HG03460 (cell line): ENCODE measurements around the gene UBE2G2.

ENCODE experiments used
- ATAC-seq: cut with Tn5 transposase; IDR thresholded peaks from one replicate; pipeline ENCODE4 v1.9.1; 2021; ENCODE audit not compliant: unreplicated experiment

The UBE2G2 gene

DNA sequence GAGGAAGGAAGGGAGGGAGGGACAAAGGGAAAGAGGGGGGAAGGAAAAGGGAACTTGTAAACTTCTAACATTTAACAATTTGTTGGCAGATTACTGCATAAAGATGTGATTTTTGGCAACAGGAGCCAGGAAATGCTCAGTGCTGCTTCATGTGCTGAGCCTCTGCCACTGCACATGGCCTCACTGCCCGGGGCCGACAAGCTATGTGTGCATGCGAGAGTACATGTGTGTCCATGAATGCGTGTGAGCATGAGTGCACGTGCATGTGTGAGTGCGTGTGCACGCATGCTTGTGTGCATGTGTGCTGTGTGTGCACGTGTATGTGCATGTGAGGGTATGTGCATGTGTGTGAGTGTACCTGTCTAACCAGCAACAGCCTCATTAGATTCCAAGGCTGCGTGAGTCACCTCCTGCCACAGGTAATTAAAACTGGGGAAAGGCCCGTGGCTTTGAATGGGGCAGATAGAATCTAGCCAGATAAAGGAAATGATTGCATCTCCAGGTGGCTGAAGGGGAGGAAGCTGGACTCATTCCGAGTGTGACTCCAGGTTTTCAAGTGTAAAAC lies 48.9 kb downstream of the UBE2G2 start:
- ATAC-seq: no peak

DNA sequence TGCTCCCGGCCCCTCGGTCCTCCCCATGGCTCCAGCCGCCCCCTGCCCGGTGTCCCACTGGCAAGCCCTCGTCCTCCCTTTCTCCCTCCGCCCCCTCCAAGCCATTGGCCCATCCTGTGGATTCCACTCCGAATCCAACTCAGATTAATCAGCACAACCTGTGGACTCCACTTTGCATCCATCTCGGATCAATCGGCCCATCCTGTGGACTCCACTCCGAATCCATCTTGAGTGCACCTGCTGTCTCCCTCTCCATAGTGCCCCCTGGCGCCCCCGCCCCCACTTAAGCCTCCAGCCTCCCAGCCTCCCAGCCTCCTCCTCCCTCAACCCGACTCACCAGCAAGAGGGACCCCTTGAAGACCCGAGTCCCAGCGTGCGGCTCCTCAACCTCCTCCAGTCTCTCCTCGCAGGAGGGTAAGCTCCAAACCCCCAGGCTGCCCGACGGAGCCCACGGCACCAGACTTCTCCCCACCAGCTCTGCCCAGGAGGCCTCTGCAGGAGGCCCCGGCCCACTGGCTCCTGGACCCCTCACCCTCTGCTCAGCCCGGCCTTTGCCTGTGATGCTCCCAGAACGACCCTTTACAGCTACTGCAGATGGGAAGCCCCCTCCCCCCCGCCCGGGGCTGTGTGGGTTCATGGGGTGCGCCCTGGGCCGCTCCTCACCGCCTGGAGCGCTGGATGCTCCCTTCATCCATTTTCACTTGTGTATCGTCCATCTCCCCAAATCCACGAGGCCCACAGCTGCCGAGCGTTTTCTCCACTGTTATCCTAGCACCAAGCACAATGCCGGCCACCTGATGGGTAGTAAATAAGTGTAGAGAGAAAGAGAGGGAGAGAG lies 49.6 kb downstream of the UBE2G2 start:
- ATAC-seq: no peak

DNA sequence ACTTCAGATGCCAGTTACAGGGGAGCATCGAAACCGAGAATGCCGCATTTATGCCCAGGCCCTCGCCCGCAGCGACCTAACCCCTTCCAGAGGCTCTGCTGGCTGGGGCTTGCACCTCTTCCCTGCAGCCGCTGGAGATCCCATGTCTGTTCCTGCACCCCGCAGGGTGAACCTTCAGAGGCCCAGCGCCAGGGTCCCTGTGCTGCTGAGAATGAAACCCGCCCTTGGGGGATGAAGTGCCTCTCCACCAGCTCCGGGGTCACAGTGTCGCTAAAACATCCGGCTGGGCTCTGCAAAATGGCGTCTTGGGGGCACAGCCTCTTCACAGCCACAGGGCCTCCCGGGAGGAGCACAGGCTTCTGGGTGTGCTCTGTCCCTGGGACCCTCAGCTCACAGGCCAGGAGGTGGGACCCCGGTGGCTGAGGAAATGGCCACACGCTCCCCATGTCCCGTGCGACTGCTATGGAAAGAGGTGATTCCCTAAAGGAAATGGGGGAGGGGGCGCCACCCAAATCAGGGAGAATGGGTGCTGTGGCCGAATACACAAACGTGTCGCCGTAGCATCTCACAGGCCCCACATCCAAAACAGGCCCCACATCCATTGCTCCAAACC lies 50.3 kb downstream of the UBE2G2 start:
- no peak for ATAC-seq

DNA sequence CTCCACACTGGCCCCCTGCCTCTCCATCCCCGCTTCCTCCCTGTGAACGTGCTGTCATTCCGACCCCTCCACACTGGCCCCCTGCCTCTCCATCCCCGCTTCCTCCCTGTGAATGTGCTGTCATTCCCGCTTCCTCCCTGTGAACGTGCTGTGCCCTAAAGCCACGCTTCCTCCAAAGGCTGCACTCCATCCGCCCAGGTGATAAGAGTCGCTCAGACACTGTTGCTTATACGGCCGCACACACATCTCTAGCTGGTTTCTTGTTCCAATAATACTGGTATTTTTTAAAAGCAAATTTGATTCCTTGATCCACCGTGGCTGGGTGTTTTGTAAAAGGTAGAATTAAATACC lies 51.0 kb downstream of the UBE2G2 start:
- ATAC-seq: no peak

DNA sequence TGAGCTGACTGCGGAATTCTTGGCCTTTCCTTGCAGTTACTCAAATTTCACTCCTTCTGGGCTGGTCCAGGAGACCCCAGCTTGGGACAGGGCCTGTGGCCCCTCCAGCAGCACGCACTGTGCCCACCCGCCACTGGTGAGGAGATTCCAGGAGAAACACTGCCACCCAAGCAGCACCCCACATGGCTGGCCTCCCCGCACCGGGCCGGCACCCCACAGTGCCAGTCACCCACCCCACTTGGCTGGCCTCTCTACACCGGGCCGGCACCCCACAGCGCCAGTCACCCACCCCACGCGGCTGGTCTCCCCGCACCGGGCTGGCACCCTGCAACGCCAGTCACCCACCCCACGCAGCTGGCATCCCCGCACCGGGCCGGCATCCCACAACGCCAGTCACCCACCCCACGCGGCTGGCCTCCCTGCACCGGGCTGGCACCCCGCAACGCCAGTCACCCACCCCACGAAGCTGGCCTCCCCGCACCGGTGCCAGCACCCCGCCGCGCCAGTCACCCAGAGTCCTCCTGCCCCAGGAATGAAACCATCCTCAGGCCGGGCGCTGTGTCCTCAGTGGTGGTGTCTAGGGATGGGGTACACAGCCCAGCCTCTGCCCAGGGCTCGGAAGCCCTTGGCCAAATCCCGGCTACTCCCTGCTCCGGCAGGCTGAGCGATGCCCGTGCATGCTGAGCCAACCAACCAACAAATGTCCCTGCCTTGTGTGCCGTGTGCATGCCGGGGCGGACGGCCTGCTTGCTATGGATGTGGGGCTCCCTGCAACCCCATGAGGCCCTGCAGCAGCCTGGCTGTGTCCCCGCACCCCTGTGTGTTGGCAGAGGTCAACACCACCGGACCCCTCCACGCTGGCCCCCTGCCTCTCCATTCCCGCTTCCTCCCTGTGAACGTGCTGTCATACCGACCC lies 51.6 kb downstream of the UBE2G2 start:
- ATAC-seq: no peak

DNA sequence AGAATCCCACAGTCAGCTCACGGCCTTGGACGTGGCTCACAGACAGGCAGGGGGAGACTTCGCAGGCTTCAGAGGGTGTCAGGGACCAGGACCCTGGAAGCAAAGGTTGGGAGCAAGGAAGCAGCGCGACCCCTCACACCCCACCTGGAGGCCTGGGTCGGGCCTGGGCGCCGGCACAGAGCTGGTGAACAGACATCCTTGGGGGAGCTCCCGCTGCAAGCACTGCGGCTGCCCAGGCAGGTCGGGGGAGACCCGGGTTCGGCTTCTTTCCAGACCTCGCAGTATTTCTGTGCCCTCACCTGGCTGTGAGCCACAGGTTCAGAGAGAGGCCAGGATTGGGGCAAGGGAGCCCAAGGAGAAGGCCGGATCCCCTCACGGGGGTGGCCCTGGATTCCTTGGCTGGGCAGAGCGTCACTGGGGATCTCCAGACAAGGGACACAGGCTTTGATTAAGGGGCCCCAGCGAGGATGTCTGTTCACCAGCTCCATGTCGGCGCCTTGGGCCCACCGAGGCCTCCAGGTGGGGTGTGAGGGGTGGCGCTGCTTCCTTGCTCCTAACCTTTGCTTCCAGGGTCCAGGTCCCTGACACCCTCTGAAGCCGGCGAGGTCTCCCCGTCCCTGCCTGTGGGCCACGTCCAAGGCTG lies 52.4 kb downstream of the UBE2G2 start:
- no peak for ATAC-seq

DNA sequence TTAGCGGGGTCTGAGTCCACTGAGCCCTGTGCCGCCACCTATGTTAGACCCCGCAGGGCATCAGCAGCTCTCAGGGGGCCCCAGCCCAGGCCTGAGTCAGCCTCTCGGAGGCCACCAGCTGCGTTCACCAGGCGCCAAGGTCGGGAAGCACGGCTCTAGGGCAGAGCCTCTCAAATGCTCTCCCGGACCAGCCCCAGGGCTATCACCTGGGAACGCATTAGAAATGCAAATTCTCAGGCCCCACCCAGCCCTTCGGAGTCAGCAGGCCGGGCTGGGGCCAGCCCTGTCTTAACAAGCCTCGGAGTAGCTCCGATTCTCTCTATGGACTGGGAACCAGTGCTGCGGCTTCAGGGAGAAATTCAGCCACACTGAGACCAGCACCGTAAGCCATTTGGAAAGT lies 53.0 kb downstream of the UBE2G2 start:
- ATAC-seq: no peak

DNA sequence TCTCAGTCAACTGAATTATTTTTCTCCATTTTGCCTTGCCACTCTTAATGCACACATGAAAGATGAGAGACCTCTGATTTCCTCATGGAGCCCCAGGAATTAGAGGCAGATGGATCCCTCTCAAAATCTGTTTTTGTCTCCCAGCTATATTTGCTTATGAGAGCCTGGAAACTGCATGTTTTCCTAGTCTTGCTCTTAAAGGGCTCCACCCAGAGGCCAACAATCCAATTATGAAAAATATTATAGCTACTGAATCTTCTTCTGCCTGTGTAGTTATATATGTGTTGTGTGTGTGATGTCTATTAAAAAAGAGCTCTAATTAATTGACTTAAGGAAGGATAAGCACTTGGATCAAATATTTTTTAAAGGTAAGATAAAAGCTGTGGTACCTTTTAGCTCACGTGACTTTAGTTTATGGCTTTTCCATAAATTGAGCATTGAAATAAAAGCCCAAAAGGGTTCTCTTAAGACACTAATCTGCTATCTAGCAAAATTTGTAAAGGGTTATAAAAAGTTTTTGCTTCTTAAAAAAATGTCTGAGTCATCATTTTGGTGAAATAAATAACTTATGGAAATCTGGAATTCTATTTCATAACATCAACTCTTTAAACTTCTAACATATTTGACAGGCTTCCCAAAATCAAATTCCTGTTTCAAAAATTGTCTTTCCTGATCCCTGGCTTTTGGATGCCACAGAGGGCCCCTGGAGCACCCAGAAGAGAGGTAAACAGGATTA lies 59.0 kb downstream of the UBE2G2 start:
- ATAC-seq: no peak

DNA sequence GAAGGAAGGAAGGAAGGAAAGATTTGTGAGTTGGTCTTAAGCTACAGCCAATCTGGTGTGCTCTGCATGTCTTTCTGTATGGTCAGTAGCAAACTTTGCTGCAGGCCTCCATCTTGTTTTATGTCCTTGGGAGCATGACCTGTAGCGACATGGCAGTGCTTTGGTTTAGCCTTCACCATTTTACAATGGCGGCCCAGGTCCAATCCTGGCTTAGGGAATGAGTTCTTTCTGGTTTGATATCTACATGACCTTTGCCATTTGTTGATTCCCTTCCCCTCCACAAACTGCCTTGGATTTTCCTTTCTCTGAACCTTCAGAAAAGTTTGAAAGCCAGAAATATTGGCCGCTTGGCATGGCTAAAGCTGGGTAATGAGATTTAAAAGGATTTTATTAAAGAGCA lies 59.7 kb downstream of the UBE2G2 start:
- no peak for ATAC-seq

DNA sequence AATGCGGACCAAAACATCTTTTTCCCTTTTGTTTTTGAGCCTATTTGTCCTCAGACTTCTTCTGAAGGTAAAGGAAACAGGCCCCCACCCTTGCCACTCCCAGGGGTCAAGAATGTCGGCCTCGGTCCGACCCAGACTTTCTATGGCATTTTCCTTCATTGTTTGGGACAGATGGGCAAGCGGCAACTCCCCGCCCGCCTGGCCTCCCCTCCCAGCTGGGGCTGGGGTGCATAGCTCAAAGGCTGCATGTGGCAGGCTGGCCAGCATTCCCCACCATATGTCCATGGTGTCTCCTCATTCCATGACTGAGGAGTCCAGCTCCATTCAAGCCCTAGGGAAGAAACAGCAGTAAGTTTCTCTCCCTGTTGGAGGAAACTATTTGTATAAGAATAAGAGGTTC lies 60.9 kb downstream of the UBE2G2 start:
- no peak for ATAC-seq

DNA sequence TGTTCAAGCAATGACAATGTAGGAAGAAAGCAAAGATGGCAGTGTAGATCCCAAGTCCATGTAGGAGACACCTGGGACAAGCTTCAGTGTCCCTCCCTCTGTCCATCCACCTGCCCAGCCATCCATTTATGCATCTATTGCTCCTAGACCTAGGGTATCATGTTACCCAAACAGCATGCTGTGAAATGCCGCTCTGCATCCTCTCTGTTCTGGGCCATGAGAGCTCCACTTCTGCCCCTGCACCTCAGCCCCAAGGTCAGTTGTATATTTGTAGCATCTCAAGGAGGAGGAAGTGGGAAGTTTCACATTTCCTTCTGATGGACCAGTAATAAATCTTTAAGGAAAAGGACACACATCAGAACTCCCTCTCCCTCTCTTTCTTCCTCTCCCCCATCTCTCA lies 62.3 kb downstream of the UBE2G2 start:
- no peak for ATAC-seq

DNA sequence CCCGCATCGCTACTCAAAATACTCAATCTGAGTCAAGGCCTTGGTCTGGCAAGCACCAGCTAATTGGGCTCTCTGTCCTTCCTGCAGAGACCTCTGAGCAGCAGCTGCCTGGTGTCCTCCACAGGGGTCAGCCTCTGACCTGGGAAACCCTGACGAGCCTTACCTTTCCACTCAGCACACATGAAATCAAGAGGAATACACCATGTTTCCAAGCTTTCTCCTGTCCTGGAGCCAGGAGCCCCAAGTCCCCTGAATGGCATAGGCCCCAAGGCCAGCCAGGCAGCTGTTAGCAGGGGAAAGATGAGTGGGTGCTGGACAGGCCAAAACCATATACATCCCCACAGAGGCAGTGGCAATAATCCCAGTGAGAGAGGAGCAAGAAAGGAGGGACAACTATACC lies 63.0 kb downstream of the UBE2G2 start:
- no peak for ATAC-seq

DNA sequence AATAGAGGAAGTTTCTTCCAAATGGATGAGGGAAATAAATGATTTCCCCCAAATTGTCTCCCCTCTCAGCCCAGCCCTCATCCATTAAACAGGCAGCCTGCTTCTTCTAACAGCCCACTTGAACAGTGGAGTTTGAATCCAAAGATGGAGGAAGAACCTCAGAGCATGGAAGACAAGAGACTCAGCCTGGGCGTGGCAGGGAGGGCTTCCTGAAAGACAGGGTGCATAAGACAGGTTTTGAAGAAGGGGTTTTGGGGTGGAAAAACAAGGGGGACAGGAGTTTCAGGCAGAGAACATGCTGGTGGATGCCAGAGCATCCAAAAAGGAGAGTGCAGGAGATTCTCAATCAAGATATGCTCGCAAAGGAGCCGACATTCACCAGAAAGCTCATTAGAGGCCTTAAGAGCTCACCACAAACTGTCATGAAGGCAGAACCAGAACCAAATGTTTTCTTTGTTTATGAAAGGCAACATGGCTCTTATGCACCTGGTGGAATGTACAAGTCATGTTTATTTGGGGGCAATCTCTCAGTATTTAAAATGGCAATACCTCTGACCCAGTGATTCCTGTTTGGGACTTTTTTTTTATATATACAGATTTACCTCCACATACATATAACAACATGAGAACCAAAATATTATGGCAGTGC lies 63.8 kb downstream of the UBE2G2 start:
- no peak for ATAC-seq

DNA sequence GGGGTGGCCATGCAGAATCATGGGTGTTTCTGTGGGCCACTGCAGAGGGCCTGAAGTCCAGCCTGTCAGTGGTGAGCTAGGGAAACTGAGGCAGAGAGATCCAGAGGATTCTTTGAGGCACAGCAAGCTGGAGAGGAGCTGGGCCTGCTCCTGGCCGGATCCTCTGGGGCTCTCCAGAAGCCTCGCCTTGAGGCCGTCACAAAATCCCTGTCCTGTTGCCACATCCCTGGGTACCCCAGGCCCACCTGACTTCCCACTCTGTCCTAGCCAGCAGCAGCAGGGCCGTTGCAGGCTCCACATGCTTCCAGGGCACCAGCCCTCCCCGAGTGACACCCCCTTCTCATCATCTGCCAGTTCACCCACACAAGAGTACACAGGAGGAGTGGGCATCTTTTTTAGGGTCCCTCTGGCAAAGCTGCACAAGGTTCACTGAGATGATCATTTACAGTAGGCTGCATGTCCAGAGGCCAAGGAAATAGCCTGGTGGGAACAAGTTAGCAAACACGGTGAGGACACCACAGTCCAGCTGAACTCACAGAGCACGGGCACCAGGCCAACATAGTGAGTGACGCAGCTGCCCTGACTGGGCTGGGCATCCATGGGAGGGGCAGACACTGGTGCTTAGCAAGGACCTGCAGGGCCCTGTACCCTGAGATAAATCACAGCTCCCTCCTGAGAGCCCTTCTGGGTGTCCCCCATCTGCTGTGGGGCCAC lies 65.2 kb downstream of the UBE2G2 start:
- no peak for ATAC-seq

DNA sequence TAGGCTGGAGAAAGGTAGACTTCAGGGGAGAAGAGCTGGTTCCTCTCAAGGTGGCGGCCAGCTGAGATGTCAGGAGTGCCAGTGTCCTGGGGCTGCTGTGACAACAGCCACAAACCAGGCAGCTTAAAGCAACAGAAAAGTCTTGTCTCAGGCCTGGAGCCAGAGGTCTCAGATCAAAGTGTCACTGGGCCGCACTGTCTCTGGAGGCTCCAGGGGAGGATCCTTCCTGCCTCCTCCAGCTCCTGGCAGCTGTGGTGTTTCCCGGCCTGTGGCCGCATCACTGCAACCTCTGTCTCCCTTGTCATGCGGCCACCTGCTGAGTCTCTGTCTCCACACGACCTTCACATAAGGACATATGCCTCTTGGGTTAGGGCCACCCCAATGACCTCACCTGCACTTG lies 65.8 kb downstream of the UBE2G2 start:
- no peak for ATAC-seq

DNA sequence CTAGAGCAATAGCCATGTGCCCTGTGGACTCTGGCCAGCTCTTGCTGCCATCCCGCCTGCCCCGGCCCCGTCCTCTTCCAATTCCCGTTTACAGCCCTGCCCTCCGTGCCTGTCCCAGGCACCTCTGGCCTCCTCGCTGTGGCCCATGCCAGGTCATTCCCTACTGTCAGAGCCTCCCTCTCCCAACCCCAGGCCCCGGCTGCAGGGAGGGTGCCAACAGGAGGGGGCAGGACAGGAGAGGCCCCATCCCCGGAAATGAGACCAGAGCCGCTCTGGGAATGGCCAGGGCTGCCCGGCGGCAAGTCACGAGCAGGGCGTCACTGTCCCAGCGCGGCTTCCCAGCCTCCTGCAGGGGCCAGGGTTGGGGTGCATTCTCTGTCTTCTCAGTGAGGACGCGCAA lies 66.8 kb downstream of the UBE2G2 start:
- no peak for ATAC-seq

DNA sequence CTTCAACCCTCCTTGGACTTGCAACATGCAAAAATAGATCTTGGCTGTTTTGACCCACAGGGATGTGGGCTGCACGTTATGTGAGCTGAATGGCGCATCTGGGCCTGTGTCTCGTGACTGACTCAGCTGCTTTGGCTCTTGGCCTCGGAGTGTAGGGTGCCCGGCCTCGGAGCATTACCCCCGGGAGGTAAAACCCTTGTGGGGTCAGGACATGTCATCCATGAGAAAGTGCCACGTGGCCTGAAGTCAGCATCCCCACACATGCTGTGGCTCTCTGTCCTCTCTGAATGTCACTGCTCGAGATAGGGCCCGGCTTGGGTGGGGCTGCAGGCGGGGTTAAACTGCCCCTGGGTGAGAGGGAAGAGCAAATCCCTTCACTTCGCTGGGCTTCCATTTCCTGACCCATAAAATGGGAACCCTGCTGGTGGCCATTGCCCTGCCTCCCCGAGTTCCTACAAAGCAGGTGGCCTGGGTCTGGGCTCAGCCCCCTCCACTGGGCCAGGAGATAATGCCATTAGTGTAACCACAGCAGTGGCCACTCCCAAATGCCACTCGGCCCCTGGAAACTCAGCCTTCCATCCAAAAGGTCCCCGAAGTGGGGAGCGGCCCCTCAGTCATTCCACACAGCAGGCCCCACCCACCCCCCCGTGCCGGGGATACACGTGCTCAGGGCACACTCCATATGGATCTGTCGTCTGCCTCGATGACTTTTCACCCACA lies 67.4 kb downstream of the UBE2G2 start:
- ATAC-seq: no peak

DNA sequence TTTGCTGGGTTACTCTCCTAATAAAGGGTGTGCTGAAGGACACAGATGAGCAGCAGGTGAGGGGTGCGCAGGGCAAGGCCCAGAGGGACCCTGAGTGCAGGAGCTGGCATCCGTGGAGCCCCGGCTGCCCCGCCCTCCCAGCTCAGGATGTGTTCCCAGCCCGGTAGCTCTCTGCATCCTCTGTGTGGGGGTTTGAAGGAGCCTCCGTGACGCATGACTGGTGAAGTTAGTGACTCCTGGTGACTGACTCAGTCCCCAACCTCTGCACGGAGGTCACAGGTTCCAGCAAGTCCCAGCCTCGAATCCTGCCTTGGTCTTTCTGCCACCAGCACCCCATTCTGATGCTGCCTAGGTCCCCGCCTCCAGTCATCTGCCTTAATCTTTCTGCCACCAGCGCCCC lies 68.7 kb downstream of the UBE2G2 start:
- ATAC-seq: no peak

DNA sequence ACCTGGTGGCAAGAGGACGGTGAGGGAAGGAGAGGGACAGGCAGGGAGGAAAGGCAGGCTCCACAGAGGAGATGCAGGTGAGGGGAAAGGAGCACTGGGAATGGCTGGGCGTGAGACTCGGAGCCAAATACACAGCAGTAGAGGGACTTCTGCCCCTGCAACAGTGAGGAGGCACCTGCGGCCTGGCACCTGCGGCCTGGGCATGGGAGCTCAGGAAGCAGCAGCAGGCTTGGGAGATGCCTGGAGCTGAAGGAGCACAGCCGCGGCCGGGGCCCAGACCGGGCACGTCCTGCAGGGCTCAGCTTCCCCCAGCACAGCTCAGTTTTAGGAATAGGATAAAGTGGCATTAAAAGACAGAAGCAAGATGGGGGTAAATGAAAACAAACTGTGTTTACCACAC lies 69.4 kb downstream of the UBE2G2 start:
- ATAC-seq: no peak
